Kidney epithelial cell (primary cell): ENCODE measurements around the gene TUBB. TPM values are rescaled to one million over a fixed set of nuclear protein-coding genes. Genes with fewer than 3 reads are reported as not detected.

Source experiments
- DNase-seq: peaks from one replicate; pipeline ENCODE4 v3.0.0-alpha.2; 2010; ENCODE audit warnings: low read depth
- H3K27me3 ChIP-seq: 2 replicates; pipeline ENCODE4 v1.6.0; 2011; ENCODE audit warnings: low read length; ENCODE audit not compliant: control insufficient read depth, insufficient read depth
- H3K36me3 ChIP-seq: 2 replicates; pipeline ENCODE4 v1.5.1; 2011; ENCODE audit warnings: low read length; ENCODE audit not compliant: control insufficient read depth, insufficient read depth
- H3K4me3 ChIP-seq: 2 replicates; pipeline ENCODE4 v1.5.1; 2011; ENCODE audit warnings: low read depth, mild to moderate bottlenecking, control low read depth, low read length
- CTCF ChIP-seq: IDR thresholded peaks from 2 replicates; pipeline ENCODE4 v1.5.1; 2011; ENCODE audit warnings: mild to moderate bottlenecking, moderate library complexity, low read length, control low read depth, inconsistent platforms; ENCODE audit not compliant: insufficient read depth, poor library complexity, severe bottlenecking
- total RNA-seq: library from RNA; depleted of rRNA; stranded (reverse); fragments of >200 nt; gene quantifications from 2 replicates; pipeline ENCODE4 v1.2.3, GENCODE V29; 2015

The TUBB gene
- total RNA-seq, 1 donor from 2014 or later, result 808 TPM

GRCh38 chr6:30705620-30706019 is 14.5 kb upstream of the TUBB start:
- Histone ChIP-seq H3K4me3 (no peak overlapping the region), H3K36me3 (peaks cover 3% of the 10 kb centered on the region), H3K27me3 (no peaks in the 10 kb centered on the region)
- DNase-seq, result no peak
- TF ChIP-seq CTCF, result no peak

- no peak for DNase-seq
- no peak for TF ChIP-seq CTCF
- Histone ChIP-seq H3K36me3 (peaks cover 3% of the 10 kb centered on the region), H3K4me3 (no peak overlapping the region), H3K27me3 (no peaks in the 10 kb centered on the region)
Measured at GRCh38 chr6:30707281-30707850, 12.8 kb upstream of the TUBB start.

GRCh38 chr6:30709101-30709868 is 10.9 kb upstream of the TUBB start:
- TF ChIP-seq CTCF, result no peak
- Histone ChIP-seq H3K4me3 (no peak overlapping the region), H3K36me3 (no peaks in the 10 kb centered on the region), H3K27me3 (no peaks in the 10 kb centered on the region)
- no peak for DNase-seq

- H3K27me3 ChIP-seq, result no peaks in the 10 kb centered on the region
- no peaks in the 10 kb centered on the region for H3K36me3 ChIP-seq
- H3K4me3 ChIP-seq, result no peak overlapping the region
- DNase-seq, result no peak
- no peak for TF ChIP-seq CTCF
Measured at GRCh38 chr6:30711758-30712380, 8.3 kb upstream of the TUBB start.

GRCh38 chr6:30712441-30712945 is 7.7 kb upstream of the TUBB start:
- no peak for DNase-seq
- Histone ChIP-seq H3K36me3 (no peaks in the 10 kb centered on the region), H3K4me3 (no peak overlapping the region), H3K27me3 (no peaks in the 10 kb centered on the region)
- TF ChIP-seq CTCF, result no peak
